Urinary bladder (tissue), 4 donors: ENCODE data around the gene AAMP. TPM values are rescaled to one million over a fixed set of nuclear protein-coding genes. Genes with fewer than 3 reads are reported as not detected.
A peak's percentile ranks its signal among the peaks of the same experiment; 100 is the strongest.

Experiments used
- DNase-seq: peaks from one replicate; pipeline ENCODE4 v3.0.0-alpha.2; 2015; ENCODE audit errors: extremely low spot score
- H3K27ac ChIP-seq: one replicate; pipeline ENCODE4 v1.5.1; 2013; ENCODE audit warnings: low read depth, mild to moderate bottlenecking, moderate library complexity
- H3K36me3 ChIP-seq: one replicate; pipeline ENCODE4 v1.6.1; 2013; ENCODE audit warnings: mild to moderate bottlenecking, moderate library complexity; ENCODE audit not compliant: insufficient read depth
- H3K4me1 ChIP-seq: one replicate; pipeline ENCODE4 v1.6.1; 2013; ENCODE audit warnings: mild to moderate bottlenecking, moderate library complexity; ENCODE audit not compliant: insufficient read depth
- H3K4me3 ChIP-seq: one replicate; pipeline ENCODE4 v1.5.1; 2013; ENCODE audit warnings: low read depth, low read length
- WGBS: extraction: QIAGEN DNeasy Blood & Tissue Kit; methylation state at CpG from one replicate; pipeline ENCODE4 v1.1.7; 2013; 5-methylcytosine and 5-hydroxymethylcytosine counted together
- polyA plus RNA-seq: library from polyadenylated mRNA; stranded (reverse); fragments of 200-250 nt; gene quantifications from one replicate; pipeline ENCODE4 v1.2.3, GENCODE V29; 2013
- total RNA-seq: library from RNA; depleted of rRNA; stranded (reverse); fragments of >200 nt; gene quantifications from one replicate; pipeline ENCODE4 v1.2.3, GENCODE V29; 2014
- donor health status: healthy with polysubstance abuse.
- donor health status: healthy.

Gene AAMP
- total and polyA plus RNA-seq, 2 donors: 75.9 to 139 TPM

DNA sequence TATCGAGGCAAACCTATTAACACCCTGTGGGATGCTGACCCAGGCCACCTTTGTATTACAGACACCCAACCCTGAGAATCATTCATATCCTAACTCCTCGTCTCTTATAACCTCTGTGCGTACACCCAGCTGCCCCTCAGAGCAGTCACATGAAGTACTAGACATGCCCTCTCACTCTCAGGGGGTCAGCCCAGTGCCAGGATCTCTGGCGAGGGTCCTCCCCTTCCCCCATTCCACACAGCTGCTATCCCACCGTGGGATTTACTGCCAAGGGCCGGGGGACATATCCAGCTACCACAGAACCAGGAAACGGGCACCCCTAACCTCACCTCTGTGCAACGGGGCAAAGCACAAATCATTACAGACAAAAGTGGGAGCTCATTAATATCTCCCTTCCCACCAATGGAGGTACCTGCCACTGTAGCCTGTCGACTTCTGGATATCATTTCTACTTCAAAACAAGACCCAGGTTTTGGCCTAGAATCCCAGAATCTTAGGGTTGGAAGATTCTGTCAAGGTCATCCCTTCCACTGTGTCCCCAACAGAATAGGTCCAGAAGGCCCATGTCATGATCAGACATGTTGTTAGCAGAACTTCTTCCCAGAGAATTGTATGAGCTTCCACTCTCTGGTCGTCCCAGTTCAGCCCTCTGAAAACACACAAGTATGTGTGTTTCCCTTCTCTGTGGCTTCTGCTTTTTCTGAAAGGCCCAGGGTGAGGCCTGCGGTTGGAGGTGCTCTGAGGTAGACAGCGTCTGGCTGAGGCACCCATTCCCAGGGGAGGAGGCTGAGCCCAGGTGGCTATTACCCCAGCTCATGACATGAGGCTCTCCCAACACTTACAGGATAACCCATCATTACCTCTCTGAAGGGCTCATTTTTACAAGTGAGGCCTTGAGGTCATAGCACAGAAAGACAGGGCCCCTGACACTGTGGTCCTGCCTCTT is 20.7 kb upstream of the AAMP start:
- Histone ChIP-seq H3K4me3 (peak overlapping the region; percentile 75), H3K27ac (peak overlapping the region; percentile 99), H3K36me3 (no peaks in the 10 kb centered on the region), H3K4me1 (peaks cover 2% of the 10 kb centered on the region)
- no peak for DNase-seq
- 36% methylated on average over 12 of the region's 12 CpGs for WGBS

GRCh38 chr2:218289639-218290315 is 19.8 kb upstream of the AAMP start:
- Histone ChIP-seq H3K4me3 (no peak overlapping the region), H3K27ac (peak overlapping the region; percentile 99), H3K36me3 (no peaks in the 10 kb centered on the region), H3K4me1 (peaks cover 4% of the 10 kb centered on the region)
- no peak for DNase-seq
- WGBS: 29% methylated on average over 6 of the region's 6 CpGs

DNA sequence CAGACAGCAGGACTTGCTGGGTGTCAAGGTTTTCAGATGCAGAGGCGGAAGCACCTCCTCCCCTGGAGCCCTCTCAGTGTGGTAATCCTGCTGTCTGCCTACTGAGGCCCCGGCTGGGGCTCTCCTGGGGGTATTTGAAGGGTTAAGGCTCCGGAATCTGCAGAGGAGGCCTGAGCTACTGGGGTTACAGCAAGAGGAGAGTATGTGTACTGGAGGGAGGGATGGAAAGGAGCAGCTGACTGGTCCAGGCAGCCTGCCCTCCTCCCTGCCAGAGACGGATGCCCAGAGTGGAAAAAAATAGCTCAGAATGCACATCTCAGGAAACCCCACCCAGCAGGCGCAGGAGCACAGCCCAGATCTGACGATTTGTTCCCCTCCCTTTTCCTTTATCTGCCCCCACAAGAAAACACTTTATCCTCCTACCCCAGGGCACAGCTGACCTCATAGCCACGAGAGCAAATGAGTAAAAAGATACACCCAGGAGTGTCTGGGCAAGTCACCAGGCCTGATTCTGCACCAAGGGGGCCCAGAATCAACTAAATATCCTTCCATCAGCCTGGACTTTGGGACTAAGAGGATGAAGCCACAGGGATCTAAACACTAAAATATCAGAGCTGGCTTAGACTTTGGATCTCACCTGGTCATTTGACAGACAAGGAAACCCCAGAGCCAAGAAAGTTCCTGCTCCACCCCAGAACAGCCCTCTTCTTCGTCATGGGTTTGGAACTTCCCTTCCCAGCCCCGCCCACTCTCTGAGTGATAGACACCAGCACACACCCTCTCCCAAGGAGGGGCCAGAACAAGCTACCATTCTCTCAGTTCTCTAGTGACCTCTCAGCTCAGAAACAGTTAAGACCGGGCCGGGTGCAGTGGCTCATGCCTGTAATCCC is 16.9 kb upstream of the AAMP start:
- peak overlapping the region; percentile 36 for H3K4me3 ChIP-seq
- DNase-seq: peak; percentile 91
- H3K4me1 ChIP-seq: peaks cover 11% of the 10 kb centered on the region
- H3K36me3 ChIP-seq: no peaks in the 10 kb centered on the region
- 2% methylated on average over 11 of the region's 11 CpGs for WGBS
- H3K27ac ChIP-seq: peak overlapping the region; percentile 94

DNA sequence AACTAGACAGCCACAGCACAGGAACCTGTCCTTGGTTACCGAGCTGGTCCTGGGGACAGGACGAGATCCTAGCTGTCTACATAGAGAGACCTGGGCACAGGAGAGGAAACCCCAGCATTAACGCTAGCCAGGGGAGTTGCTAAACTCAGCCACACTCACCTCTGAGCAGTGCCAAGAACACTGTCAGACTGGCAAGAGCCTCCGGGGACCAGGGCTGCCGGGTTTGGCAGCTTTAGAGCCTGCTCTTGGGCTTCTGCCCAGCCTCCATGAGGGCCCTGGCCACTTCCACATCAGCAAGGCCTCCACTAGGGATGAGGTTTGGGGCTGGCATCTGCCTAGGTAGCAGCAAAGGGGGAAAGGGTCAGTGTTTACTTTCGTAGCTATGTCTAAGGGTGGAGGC is 15.7 kb upstream of the AAMP start:
- Histone ChIP-seq H3K4me1 (peaks cover 11% of the 10 kb centered on the region), H3K4me3 (no peak overlapping the region), H3K36me3 (no peaks in the 10 kb centered on the region), H3K27ac (peak overlapping the region; percentile 94)
- WGBS: 21% methylated on average over 6 of the region's 6 CpGs
- DNase-seq: no peak

- Histone ChIP-seq H3K36me3 (peaks cover 3% of the 10 kb centered on the region), H3K4me1 (peaks cover 9% of the 10 kb centered on the region), H3K27ac (peak overlapping the region; percentile 76), H3K4me3 (no peak overlapping the region)
- 59% methylated on average over 16 of the region's 16 CpGs for WGBS
- DNase-seq: no peak
Observed at GRCh38 chr2:218284106-218284811, 14.3 kb upstream of the AAMP start.

GRCh38 chr2:218282173-218282991 is 12.4 kb upstream of the AAMP start:
- peaks cover 9% of the 10 kb centered on the region for H3K4me1 ChIP-seq
- H3K27ac ChIP-seq: peak overlapping the region; percentile 88
- WGBS: 57% methylated on average over 17 of the region's 17 CpGs

DNA sequence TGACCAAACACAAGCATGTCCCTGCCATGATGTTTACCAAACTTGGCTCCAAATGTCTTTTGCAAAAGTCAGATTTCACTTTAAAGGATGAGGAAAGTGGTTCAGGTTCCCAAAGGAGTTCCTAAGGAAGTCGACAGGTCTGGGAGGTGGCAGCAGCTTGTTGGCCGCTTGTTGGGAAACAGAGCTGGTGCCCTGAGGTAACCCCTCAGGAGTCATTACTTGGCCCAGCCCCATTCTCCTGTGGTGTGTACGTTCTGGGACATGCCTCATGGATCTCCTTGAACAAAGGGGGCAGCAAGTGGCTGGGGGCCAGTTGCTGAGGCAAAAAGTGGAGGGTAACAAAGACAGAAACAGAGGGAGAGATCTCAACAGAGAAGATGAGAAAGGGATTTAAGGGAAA is 11.5 kb upstream of the AAMP start:
- peaks cover 7% of the 10 kb centered on the region for H3K36me3 ChIP-seq
- H3K4me3 ChIP-seq: no peak overlapping the region
- DNase-seq: no peak
- 64% methylated on average over 3 of the region's 3 CpGs for WGBS
- peaks cover 9% of the 10 kb centered on the region for H3K4me1 ChIP-seq
- peak overlapping the region; percentile 88 for H3K27ac ChIP-seq

More at GRCh38 chr2:218282173-218282991, 12.4 kb upstream of the AAMP start:
- Histone ChIP-seq H3K4me3 (no peak overlapping the region), H3K36me3 (peaks cover 7% of the 10 kb centered on the region)
- DNase-seq: no peak

- Histone ChIP-seq H3K4me3 (no peak overlapping the region), H3K36me3 (peaks cover 10% of the 10 kb centered on the region), H3K27ac (no peak overlapping the region), H3K4me1 (peaks cover 9% of the 10 kb centered on the region)
- no peak for DNase-seq
- WGBS: 91% methylated on average over 14 of the region's 14 CpGs
Observed at GRCh38 chr2:218280260-218280870, 10.4 kb upstream of the AAMP start.

- 82% methylated on average over 16 of the region's 16 CpGs for WGBS
Observed at GRCh38 chr2:218278531-218279360, 8.8 kb upstream of the AAMP start.

GRCh38 chr2:218277921-218278320 is 8.0 kb upstream of the AAMP start:
- Histone ChIP-seq H3K27ac (no peak overlapping the region), H3K4me1 (peaks cover 4% of the 10 kb centered on the region), H3K36me3 (peaks cover 10% of the 10 kb centered on the region), H3K4me3 (no peak overlapping the region)
- WGBS: 75% methylated on average over 7 of the region's 7 CpGs
- no peak for DNase-seq

More at GRCh38 chr2:218278531-218279360, 8.8 kb upstream of the AAMP start:
- H3K4me3 ChIP-seq: no peak overlapping the region
- peaks cover 4% of the 10 kb centered on the region for H3K4me1 ChIP-seq
- no peak overlapping the region for H3K27ac ChIP-seq
- peaks cover 10% of the 10 kb centered on the region for H3K36me3 ChIP-seq
- no peak for DNase-seq

- peaks cover under 1% of the 10 kb centered on the region for H3K4me1 ChIP-seq
- no peak overlapping the region for H3K27ac ChIP-seq
- whole genome bisulfite sequencing: 80% methylated on average over 12 of the region's 12 CpGs
- DNase-seq: no peak
- peaks cover 10% of the 10 kb centered on the region for H3K36me3 ChIP-seq
- no peak overlapping the region for H3K4me3 ChIP-seq
Observed at GRCh38 chr2:218276986-218277755, 7.2 kb upstream of the AAMP start.
